ENCODE results near the gene CAMP. TPM values are rescaled to one million over a fixed set of nuclear protein-coding genes. Genes with fewer than 3 reads are reported as not detected.
"Not testable (repeated sequence)": the region's sequence is repeated elsewhere in the genome, so short reads cannot be mapped to it uniquely, and the experiment has no call there.

CAMP gene
- 1.5 TPM for polyA plus RNA-seq (ENCODE audit: insufficient read length)

DNA sequence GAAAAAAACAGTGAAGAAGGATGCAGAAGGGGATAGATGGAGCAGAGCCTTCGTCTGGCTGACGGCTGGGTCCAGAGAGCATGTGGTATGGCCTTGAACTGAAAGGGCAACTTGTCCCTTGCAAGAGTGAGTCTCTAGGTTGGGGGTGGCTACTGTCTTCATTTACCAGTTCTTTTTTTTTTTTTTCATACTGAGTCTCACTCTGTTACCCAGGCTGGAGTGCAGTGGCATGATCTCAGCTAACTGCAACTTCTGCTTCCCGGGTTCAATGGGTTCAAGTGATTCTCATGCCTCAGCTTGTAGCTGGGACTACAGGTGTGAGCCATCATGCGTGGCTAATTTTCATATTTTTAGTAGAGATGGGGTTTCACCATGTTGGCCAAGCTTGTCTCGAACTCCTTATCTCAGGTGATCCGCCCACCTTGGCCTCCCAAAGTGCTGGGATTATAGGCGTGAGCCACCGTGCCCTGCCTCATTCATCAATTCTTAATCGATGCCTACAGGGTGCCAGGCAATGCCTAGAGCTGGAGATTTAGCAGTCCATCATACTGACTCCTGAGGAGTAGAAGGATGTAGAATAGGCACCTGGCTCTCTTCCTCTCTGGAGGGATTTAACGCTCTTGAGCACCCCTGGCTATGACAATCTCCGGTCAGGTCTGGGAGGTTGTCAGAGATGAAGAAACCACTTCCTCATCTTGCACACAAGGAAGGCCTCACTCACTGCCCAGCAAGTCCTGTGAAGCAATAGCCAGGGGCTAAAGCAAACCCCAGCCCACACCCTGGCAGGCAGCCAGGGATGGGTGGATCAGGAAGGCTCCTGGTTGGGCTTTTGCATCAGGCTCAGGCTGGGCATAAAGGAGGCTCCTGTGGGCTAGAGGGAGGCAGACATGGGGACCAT is at the start of gene CAMP:
CAMP (plus strand) TSS at position 880 of the 898 bp plus-strand sequence; CDS start at position 897, 17 bp downstream.
- DNase-seq (ENCODE audit: low read depth): no peak

- DNase-seq (ENCODE audit: low read depth): no peak
These were observed 45.2 kb upstream of the CAMP start for GRCh38 chr3:48178072-48178471.

GRCh38 chr3:48180021-48180420 is 43.3 kb upstream of the CAMP start:
- DNase-seq (ENCODE audit: low read depth): no peak

GRCh38 chr3:48180531-48181253 is 42.6 kb upstream of the CAMP start:
- no peak for DNase-seq (ENCODE audit: low read depth)

DNA sequence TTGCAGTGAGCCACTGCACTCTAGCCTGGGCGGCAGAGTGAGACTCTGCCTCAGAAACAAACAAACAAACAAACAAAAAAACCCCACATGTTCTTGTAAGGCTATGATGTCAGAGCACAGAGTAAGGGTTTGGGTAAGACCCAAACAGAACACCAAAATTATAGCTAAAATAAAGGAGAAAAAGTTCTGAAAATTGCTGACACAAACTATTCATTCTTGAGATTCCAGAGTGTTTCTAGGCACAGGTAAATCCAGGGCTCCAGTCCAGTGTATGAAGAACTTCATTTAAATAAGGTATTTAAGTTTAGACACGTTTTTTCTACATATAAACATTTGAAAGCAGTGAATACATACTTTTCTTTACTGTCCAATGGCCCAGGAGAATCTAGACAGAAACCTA is 39.0 kb upstream of the CAMP start:
- no peak for DNase-seq (ENCODE audit: low read depth)

- DNase-seq (ENCODE audit: low read depth): no peak
These were observed 38.2 kb upstream of the CAMP start for GRCh38 chr3:48185129-48185528.

GRCh38 chr3:48186631-48187300 is 36.5 kb upstream of the CAMP start:
- no peak for DNase-seq (ENCODE audit: low read depth)

DNA sequence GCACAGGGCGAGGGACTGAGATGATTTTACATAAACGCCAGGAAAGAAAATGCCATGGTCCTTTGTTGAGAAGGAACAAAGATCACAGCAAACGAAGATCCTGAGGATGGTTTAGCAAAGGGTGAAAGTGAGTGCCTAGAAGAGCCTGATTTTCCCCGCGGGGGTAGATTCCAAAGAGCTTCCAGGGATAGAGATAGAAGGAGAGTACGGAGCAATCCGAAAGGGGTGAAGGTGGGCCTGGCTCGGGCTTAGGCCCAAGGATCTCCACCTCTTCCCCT is 36.1 kb upstream of the CAMP start:
- DNase-seq (ENCODE audit: low read depth): no peak

- no peak for DNase-seq (ENCODE audit: low read depth)
These were observed 35.6 kb upstream of the CAMP start for GRCh38 chr3:48187579-48188265.

- peak; percentile 98 for DNase-seq (ENCODE audit: low read depth)
These were observed 34.8 kb upstream of the CAMP start, which contains the start of gene CDC25A for GRCh38 chr3:48188266-48189201. TSS of gene CDC25A (minus strand) at chr3:48188417. CDS start at chr3:48187947, 470 bp downstream.

GRCh38 chr3:48189321-48189720 is 34.0 kb upstream of the CAMP start:
- DNase-seq (ENCODE audit: low read depth): no peak

DNA sequence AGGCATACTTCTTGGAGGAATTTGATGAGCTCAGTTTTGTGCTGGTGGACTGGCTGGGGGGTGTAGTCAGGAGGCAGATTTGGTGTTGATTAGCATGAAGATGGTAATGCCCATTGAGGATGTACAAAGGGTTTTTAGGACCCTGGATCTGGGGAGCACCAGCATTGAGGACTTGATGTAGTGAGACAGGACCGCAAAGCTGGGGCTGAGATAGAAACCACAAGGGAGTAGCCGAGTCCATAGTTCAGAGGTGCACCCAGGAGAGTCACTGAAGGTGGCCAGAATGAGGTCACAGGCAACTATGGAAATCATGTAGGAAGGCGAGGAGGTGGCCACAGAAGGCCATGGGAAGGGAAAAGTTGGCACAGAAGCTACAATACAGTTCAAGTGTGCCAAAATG is 32.4 kb upstream of the CAMP start:
- DNase-seq (ENCODE audit: low read depth): no peak

DNA sequence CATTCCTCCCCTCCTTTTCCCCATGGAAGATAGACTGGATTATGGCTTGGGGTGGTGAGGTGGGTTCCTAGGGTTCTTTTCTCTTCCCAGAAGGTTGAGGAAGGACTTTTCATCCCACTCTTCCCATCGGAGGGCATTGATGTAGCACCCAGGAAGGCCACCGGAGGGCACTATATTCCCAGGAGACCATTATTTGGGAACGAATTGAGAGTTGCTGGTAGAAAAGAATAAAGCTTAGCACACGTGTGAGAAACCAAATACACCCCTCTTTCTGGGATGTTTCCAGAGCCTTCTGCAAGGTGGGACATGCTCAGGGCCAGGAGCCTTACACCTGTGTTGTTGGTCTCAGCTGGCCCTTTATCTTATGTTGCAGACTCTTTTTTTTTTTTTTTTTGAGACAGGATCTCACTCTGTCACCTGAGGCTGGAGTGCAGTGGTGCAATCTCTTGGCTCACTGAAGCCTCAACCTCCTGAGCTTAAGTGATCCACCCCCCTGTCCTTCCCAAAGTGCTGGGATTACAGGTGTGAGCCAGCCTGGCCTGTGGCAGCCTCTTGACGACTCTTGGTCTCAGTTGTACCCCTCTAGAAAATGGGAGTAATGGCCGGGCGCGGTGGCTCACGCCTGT is 28.7 kb upstream of the CAMP start:
- DNase-seq (ENCODE audit: low read depth): no peak

GRCh38 chr3:48196611-48197010 is 26.7 kb upstream of the CAMP start:
- DNase-seq (ENCODE audit: low read depth): no peak

DNA sequence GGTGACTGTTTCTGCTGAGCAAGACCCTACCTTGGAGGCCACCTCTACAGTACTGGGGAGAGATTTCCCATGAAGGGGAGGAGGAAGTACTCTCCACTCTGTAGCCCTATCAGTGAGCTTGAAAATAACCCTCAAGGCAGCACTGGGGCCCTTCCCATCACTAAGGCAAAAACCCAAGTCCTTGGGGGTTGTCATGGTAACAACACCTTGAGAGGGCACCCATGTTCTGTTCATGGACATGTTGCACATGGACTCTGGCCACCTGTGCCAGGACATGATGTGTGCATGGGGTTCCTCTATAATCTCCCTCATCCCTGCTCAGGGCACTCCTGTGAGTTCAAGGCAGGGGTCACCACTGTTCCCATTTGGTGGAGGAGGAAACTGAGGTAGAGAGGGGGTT is 24.2 kb upstream of the CAMP start:
- DNase-seq (ENCODE audit: low read depth): no peak

- no peak for DNase-seq (ENCODE audit: low read depth)
These were observed 20.7 kb upstream of the CAMP start for GRCh38 chr3:48202632-48203031.

DNA sequence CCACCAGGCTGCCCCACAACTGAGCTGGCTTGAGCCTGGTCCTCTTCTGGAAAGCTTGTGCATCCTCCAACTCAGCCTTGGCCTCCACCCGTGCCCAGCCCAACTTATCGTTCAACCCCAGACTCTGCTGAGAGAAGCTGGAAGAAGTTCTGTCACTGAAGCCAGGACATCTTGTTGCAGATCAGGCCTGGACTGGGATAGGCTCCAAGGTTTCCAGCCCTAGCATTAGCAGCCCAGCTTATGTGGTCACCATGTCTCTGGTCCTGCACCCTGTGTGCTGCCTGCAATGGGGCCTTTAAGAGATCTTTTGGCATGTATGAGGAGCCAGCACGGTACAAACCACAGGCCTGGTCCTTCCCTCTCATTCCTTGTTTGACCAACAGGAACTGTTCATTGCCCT is 15.2 kb upstream of the CAMP start:
- no peak for DNase-seq (ENCODE audit: low read depth)

- DNase-seq (ENCODE audit: low read depth): no peak
These were observed 13.8 kb upstream of the CAMP start for GRCh38 chr3:48209445-48209844.

GRCh38 chr3:48210534-48210933 is 12.8 kb upstream of the CAMP start:
- DNase-seq (ENCODE audit: low read depth): not testable (repeated sequence)

DNA sequence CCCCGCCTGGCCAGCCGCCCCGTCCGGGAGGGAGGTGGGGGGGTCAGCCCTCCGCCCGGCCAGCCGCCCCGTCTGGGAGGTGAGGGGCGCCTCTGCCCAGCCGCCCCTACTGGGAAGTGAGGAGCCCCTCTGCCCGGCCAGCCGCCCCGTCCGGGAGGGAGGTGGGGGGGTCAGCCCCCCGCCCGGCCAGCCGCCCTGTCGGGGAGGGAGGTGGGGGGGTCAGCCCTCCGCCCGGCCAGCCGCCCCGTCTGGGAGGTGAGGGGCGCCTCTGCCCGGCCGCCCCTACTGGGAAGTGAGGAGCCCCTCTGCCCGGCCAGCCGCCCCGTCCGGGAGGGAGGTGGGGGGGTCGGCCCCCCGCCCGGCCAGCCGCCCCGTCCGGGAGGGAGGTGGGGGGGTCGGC is 11.5 kb upstream of the CAMP start:
- not testable (repeated sequence) for DNase-seq (ENCODE audit: low read depth)
